Measurements from ENCODE around the gene S100A8.

DNA sequence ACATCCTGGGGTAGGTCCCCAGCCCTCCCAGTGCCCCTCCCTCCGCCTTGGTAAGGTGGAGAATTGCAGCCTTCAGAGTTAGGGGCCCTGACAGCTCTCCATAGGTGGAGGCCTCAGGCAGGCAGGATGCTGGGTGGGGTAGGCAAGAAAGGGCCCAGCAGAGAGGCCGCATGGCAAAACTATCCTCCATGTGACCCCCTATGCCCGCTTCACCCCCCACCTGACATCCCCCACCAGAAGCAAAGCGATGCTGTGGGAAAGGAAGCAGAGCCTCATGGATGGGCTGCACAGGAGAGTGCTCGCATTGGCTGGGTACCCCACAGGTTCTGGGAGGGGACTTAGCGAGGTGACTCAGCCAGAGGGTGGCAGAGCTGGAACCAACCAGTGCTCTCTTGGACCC lies 31.6 kb downstream of the S100A8 start:
- TF ChIP-seq, protein P1, sequence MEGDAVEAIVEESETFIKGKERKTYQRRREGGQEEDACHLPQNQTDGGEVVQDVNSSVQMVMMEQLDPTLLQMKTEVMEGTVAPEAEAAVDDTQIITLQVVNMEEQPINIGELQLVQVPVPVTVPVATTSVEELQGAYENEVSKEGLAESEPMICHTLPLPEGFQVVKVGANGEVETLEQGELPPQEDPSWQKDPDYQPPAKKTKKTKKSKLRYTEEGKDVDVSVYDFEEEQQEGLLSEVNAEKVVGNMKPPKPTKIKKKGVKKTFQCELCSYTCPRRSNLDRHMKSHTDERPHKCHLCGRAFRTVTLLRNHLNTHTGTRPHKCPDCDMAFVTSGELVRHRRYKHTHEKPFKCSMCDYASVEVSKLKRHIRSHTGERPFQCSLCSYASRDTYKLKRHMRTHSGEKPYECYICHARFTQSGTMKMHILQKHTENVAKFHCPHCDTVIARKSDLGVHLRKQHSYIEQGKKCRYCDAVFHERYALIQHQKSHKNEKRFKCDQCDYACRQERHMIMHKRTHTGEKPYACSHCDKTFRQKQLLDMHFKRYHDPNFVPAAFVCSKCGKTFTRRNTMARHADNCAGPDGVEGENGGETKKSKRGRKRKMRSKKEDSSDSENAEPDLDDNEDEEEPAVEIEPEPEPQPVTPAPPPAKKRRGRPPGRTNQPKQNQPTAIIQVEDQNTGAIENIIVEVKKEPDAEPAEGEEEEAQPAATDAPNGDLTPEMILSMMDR (IDR thresholded peaks at IDR 0.05) = no peak
- TF ChIP-seq, protein P2, sequence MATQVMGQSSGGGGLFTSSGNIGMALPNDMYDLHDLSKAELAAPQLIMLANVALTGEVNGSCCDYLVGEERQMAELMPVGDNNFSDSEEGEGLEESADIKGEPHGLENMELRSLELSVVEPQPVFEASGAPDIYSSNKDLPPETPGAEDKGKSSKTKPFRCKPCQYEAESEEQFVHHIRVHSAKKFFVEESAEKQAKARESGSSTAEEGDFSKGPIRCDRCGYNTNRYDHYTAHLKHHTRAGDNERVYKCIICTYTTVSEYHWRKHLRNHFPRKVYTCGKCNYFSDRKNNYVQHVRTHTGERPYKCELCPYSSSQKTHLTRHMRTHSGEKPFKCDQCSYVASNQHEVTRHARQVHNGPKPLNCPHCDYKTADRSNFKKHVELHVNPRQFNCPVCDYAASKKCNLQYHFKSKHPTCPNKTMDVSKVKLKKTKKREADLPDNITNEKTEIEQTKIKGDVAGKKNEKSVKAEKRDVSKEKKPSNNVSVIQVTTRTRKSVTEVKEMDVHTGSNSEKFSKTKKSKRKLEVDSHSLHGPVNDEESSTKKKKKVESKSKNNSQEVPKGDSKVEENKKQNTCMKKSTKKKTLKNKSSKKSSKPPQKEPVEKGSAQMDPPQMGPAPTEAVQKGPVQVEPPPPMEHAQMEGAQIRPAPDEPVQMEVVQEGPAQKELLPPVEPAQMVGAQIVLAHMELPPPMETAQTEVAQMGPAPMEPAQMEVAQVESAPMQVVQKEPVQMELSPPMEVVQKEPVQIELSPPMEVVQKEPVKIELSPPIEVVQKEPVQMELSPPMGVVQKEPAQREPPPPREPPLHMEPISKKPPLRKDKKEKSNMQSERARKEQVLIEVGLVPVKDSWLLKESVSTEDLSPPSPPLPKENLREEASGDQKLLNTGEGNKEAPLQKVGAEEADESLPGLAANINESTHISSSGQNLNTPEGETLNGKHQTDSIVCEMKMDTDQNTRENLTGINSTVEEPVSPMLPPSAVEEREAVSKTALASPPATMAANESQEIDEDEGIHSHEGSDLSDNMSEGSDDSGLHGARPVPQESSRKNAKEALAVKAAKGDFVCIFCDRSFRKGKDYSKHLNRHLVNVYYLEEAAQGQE (IDR thresholded peaks at IDR 0.05; ENCODE audit: insufficient read depth in 1 of 2, low read depth in 2 of 2, low read length in 1 of 2) = no peak
